Neural cell (in vitro differentiated cells): ENCODE results near the gene CLEC18B. TPM values are rescaled to one million over a fixed set of nuclear protein-coding genes. Genes with fewer than 3 reads are reported as not detected.

ENCODE experiments used
- H2AFZ ChIP-seq: fragments of 200-600, 300-800 bp; sonication (generic), shearing (Covaris generic); 2 replicates; pipeline ENCODE4 v1.6.0; 2014; ENCODE audit warnings: low read depth, mild to moderate bottlenecking, antibody characterized with exemption, low read length, moderate library complexity
- H3F3A ChIP-seq: fragments of 200-600 bp; shearing (Covaris generic); 2 replicates; pipeline ENCODE4 v1.6.1; 2016; ENCODE audit warnings: mild to moderate bottlenecking, moderate library complexity, mixed read lengths, antibody characterized with exemption, low read length; ENCODE audit not compliant: insufficient read depth, poor library complexity, severe bottlenecking
- H3K27ac ChIP-seq: fragments of 200-600, 300-800 bp; sonication (generic), shearing (Covaris generic); 2 replicates; pipeline ENCODE4 v1.5.1; 2014; ENCODE audit warnings: mild to moderate bottlenecking, low read length, moderate library complexity
- H3K27me3 ChIP-seq: fragments of 300-800, 200-600 bp; sonication (generic), shearing (Covaris generic); 2 replicates; pipeline ENCODE4 v1.6.0; 2014; ENCODE audit warnings: mild to moderate bottlenecking, low read depth, low read length, moderate library complexity; ENCODE audit not compliant: insufficient read depth
- H3K36me3 ChIP-seq: fragments of 300-800, 200-600 bp; sonication (generic), shearing (Covaris generic); 2 replicates; pipeline ENCODE4 v1.5.1; 2014; ENCODE audit warnings: mild to moderate bottlenecking, antibody characterized with exemption, low read length, moderate library complexity; ENCODE audit not compliant: insufficient read depth
- H3K4me2 ChIP-seq: fragments of 300-800, 200-600 bp; sonication (generic), shearing (Covaris generic); 2 replicates; pipeline ENCODE4 v1.6.0; 2014; ENCODE audit warnings: mild to moderate bottlenecking, low read length
- H3K4me3 ChIP-seq: fragments of 300-800, 200-600 bp; sonication (generic), shearing (Covaris generic); 2 replicates; pipeline ENCODE4 v1.5.1; 2014; ENCODE audit warnings: mild to moderate bottlenecking, low read length, moderate library complexity
- H3K79me2 ChIP-seq: fragments of 200-600 bp; shearing (Covaris generic); replicated peaks from 2 replicates; pipeline ENCODE4 v1.6.0; 2014; ENCODE audit warnings: mild to moderate bottlenecking, low read length, moderate library complexity; ENCODE audit not compliant: insufficient read depth
- H3K9ac ChIP-seq: fragments of 300-800, 200-600 bp; sonication (generic), shearing (Covaris generic); 2 replicates; pipeline ENCODE4 v1.6.1; 2016; ENCODE audit warnings: mild to moderate bottlenecking, low read length, mixed read lengths
- H3K9me2 ChIP-seq: fragments of 200-600 bp; shearing (Covaris generic); 2 replicates; pipeline ENCODE4 v1.6.1; 2016; ENCODE audit warnings: mild to moderate bottlenecking, low read length, mixed read lengths; ENCODE audit not compliant: insufficient read depth
- H3K9me3 ChIP-seq: fragments of 200-600, 300-800 bp; sonication (generic), shearing (Covaris generic); 2 replicates; pipeline ENCODE4 v1.6.1; 2016; ENCODE audit warnings: mild to moderate bottlenecking, mixed run types, low read length, moderate library complexity, mixed read lengths
- H4K20me1 ChIP-seq: fragments of 200-600 bp; shearing (Covaris generic); 2 replicates; pipeline ENCODE4 v1.6.1; 2016; ENCODE audit warnings: mild to moderate bottlenecking, mixed run types; ENCODE audit not compliant: insufficient read depth
- EP300 ChIP-seq: fragments of 450-650 bp; conservative IDR thresholded peaks from 2 replicates; pipeline ENCODE4 v1.6.1; 2014; ENCODE audit warnings: antibody characterized with exemption, mild to moderate bottlenecking, moderate library complexity; ENCODE audit not compliant: poor library complexity, severe bottlenecking
- EZH2 ChIP-seq: fragments of 200-600, 300-800 bp; shearing (Covaris generic), sonication (generic); IDR thresholded peaks from 2 replicates; pipeline ENCODE4 v1.6.1; 2014; ENCODE audit warnings: antibody characterized with exemption, low read length, borderline replicate concordance, mild to moderate bottlenecking; ENCODE audit not compliant: insufficient read depth, poor library complexity, severe bottlenecking
- MXI1 ChIP-seq: fragments of 450-650 bp; conservative IDR thresholded peaks from 2 replicates; pipeline ENCODE4 v1.6.1; 2014; ENCODE audit warnings: antibody characterized with exemption, mild to moderate bottlenecking; ENCODE audit not compliant: poor library complexity, severe bottlenecking
- POLR2AphosphoS5 ChIP-seq: IDR thresholded peaks from 2 replicates; pipeline ENCODE4 v1.6.1; 2012
- RAD21 ChIP-seq: fragments of 450-650 bp; conservative IDR thresholded peaks from 2 replicates; pipeline ENCODE4 v1.6.1; 2014; ENCODE audit warnings: antibody characterized with exemption, mild to moderate bottlenecking, moderate library complexity
- SMC3 ChIP-seq: fragments of 450-650 bp; conservative IDR thresholded peaks from 2 replicates; pipeline ENCODE4 v1.6.1; 2014; ENCODE audit warnings: antibody characterized with exemption, mild to moderate bottlenecking, moderate library complexity; ENCODE audit not compliant: poor library complexity
- TAF1 ChIP-seq: IDR thresholded peaks from 2 replicates; pipeline ENCODE4 v1.6.1; 2012; ENCODE audit warnings: low read depth
- polyA plus RNA-seq: library from polyadenylated mRNA; depleted of rRNA; stranded (reverse); fragments of >200 nt; gene quantifications from 2 replicates; pipeline ENCODE4 v1.2.3, GENCODE V29; 2014
- TF ChIP-seq, protein P1 (sequence below): IDR thresholded peaks from 2 replicates; pipeline ENCODE4 v1.6.1; 2012; ENCODE audit warnings: borderline replicate concordance
- TF ChIP-seq, protein P2 (sequence below): fragments of 450-650 bp; IDR thresholded peaks from 2 replicates; pipeline ENCODE4 v1.5.1; 2014; ENCODE audit warnings: antibody characterized with exemption, mild to moderate bottlenecking, moderate library complexity; ENCODE audit not compliant: poor library complexity, severe bottlenecking

Gene CLEC18B
- polyA plus RNA-seq, 1 donor from 2014 or later, result 1.6 TPM

DNA sequence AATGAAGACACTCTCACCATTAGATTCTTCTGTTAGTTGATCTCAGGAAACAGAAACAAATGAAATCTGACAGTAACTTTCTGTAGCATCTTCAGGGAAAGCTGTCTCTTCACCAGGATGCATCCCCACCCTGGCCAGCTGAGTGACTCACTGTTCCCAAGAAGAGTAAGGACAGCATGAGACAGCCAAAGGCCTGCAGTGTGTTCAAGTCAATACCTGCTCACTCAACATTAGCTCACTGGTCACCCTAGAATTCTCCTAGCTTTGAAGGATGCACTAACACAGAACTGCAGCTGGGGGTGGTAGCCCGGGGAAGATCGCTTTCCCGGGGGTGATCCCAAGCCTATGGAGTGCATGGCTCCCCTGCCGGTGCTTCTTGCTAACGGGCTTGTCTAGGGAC is 28.2 kb upstream of the CLEC18B start:
- H3K36me3 ChIP-seq, result no peaks in the 10 kb centered on the region
- no peak overlapping the region for H3K9ac ChIP-seq
- H3K4me2 ChIP-seq, result no peak overlapping the region

DNA sequence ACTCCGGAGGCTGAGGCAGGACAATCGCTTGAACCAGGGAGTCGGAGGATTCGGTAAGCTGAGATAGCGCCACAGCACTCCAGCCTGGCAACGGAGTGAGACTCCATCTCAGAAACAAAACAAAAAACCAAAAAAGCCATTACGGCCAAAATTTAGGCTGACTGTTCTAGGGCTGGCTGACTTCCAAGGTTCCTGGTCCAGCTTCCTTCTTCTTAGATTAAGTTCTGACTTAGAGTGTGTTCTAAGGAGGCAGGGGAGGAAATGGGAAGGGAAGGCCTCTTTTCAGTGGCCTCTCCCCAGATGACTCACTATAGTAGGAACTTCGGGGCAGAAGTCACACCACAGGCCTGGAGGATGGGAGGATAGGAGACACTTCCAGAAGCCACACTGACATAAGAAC is 27.7 kb upstream of the CLEC18B start:
- Histone ChIP-seq H3K9me2 (no peaks in the 10 kb centered on the region), H3K9me3 (no peaks in the 10 kb centered on the region), H3K9ac (no peak overlapping the region), H4K20me1 (no peaks in the 10 kb centered on the region), H3K36me3 (no peaks in the 10 kb centered on the region), H3K27me3 (no peaks in the 10 kb centered on the region), H2AFZ (no peak overlapping the region), H3K79me2 (no peaks in the 10 kb centered on the region), H3K4me3 (no peak overlapping the region), H3F3A (no peaks in the 10 kb centered on the region), H3K4me2 (no peak overlapping the region), H3K27ac (no peak overlapping the region)
- no peak for TF ChIP-seq TAF1
- TF ChIP-seq, protein P1, sequence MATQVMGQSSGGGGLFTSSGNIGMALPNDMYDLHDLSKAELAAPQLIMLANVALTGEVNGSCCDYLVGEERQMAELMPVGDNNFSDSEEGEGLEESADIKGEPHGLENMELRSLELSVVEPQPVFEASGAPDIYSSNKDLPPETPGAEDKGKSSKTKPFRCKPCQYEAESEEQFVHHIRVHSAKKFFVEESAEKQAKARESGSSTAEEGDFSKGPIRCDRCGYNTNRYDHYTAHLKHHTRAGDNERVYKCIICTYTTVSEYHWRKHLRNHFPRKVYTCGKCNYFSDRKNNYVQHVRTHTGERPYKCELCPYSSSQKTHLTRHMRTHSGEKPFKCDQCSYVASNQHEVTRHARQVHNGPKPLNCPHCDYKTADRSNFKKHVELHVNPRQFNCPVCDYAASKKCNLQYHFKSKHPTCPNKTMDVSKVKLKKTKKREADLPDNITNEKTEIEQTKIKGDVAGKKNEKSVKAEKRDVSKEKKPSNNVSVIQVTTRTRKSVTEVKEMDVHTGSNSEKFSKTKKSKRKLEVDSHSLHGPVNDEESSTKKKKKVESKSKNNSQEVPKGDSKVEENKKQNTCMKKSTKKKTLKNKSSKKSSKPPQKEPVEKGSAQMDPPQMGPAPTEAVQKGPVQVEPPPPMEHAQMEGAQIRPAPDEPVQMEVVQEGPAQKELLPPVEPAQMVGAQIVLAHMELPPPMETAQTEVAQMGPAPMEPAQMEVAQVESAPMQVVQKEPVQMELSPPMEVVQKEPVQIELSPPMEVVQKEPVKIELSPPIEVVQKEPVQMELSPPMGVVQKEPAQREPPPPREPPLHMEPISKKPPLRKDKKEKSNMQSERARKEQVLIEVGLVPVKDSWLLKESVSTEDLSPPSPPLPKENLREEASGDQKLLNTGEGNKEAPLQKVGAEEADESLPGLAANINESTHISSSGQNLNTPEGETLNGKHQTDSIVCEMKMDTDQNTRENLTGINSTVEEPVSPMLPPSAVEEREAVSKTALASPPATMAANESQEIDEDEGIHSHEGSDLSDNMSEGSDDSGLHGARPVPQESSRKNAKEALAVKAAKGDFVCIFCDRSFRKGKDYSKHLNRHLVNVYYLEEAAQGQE, result no peak
- no peak for TF ChIP-seq SMC3
- no peak for TF ChIP-seq MXI1
- TF ChIP-seq, protein P2, sequence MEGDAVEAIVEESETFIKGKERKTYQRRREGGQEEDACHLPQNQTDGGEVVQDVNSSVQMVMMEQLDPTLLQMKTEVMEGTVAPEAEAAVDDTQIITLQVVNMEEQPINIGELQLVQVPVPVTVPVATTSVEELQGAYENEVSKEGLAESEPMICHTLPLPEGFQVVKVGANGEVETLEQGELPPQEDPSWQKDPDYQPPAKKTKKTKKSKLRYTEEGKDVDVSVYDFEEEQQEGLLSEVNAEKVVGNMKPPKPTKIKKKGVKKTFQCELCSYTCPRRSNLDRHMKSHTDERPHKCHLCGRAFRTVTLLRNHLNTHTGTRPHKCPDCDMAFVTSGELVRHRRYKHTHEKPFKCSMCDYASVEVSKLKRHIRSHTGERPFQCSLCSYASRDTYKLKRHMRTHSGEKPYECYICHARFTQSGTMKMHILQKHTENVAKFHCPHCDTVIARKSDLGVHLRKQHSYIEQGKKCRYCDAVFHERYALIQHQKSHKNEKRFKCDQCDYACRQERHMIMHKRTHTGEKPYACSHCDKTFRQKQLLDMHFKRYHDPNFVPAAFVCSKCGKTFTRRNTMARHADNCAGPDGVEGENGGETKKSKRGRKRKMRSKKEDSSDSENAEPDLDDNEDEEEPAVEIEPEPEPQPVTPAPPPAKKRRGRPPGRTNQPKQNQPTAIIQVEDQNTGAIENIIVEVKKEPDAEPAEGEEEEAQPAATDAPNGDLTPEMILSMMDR, result no peak

More for the DNA sequence above, 28.2 kb upstream of the CLEC18B start:
- Histone ChIP-seq H3K4me3 (no peak overlapping the region), H3K9me3 (no peaks in the 10 kb centered on the region), H3K27me3 (no peaks in the 10 kb centered on the region), H3F3A (no peaks in the 10 kb centered on the region), H3K9me2 (no peaks in the 10 kb centered on the region), H3K27ac (no peak overlapping the region), H2AFZ (no peak overlapping the region), H3K79me2 (no peaks in the 10 kb centered on the region), H4K20me1 (no peaks in the 10 kb centered on the region)
- TF ChIP-seq TAF1 (no peak), SMC3 (no peak), EP300 (no peak), RAD21 (no peak), MXI1 (no peak), POLR2AphosphoS5 (no peak), EZH2 (no peak)
- TF ChIP-seq, protein P1, result no peak
- TF ChIP-seq, protein P2, result no peak
